Mammary epithelial cell (primary cell): Measurements from ENCODE around the gene C2CD2.

ENCODE experiments used
- CTCF ChIP-seq, 2 donors: IDR thresholded peaks in 1 of 2; conservative IDR thresholded peaks in 1 of 2; 2 replicates each; pipeline ENCODE4 v1.5.1; 2011 to 2012; ENCODE audit warnings: inconsistent platforms in 2 of 2, low read length in 2 of 2, mild to moderate bottlenecking in 2 of 2, control low read depth in 1 of 2, low read depth in 1 of 2; ENCODE audit not compliant: insufficient read depth in 1 of 2; ENCODE audit errors: extremely low read depth in 1 of 2
- EZH2 ChIP-seq: IDR thresholded peaks from 2 replicates; pipeline ENCODE4 v1.6.1; 2012; ENCODE audit warnings: low read length, inconsistent platforms, borderline replicate concordance

GRCh38 chr21:41886328-41886727 is 67.5 kb downstream of the C2CD2 start:
- TF ChIP-seq CTCF (conservative IDR thresholded peaks at IDR 0.05 in 1 of 2, IDR thresholded peaks at IDR 0.05 in 1 of 2; ENCODE audit: extremely low read depth in 1 of 2, insufficient read depth in 1 of 2, low read depth in 1 of 2, low read length in 2 of 2), result no peak
- TF ChIP-seq EZH2, result no peak
